ENCODE results near the gene MS4A7.
A peak's percentile ranks its signal among the peaks of the same experiment; 100 is the strongest.
"Not testable (repeated sequence)": the region's sequence is repeated elsewhere in the genome, so short reads cannot be mapped to it uniquely, and the experiment has no call there.

The MS4A7 gene

GRCh38 chr11:60378354-60378753, at the start of gene MS4A7:
TSS of gene MS4A7 (plus strand) at chr11:60378532. CDS start at chr11:60383142, 4,610 bp downstream.
- no peak for DNase-seq (ENCODE audit: low read depth in 3 of 3, low spot score in 1 of 3)

GRCh38 chr11:60332846-60333245, 45.5 kb upstream of the MS4A7 start:
- no peak for DNase-seq (ENCODE audit: low read depth in 3 of 3, low spot score in 1 of 3)

GRCh38 chr11:60334005-60334620, 44.2 kb upstream of the MS4A7 start:
- DNase-seq (ENCODE audit: low read depth in 3 of 3, low spot score in 1 of 3): peak; percentile 6 to 26 (median 9)

- DNase-seq (ENCODE audit: low read depth in 3 of 3, low spot score in 1 of 3): no peak
These were observed 41.5 kb upstream of the MS4A7 start for GRCh38 chr11:60336767-60337391.

- DNase-seq (ENCODE audit: low read depth in 3 of 3, low spot score in 1 of 3): no peak
These were observed 40.3 kb upstream of the MS4A7 start for GRCh38 chr11:60338053-60338452.

GRCh38 chr11:60339356-60339755, 39.0 kb upstream of the MS4A7 start:
- DNase-seq (ENCODE audit: low read depth in 3 of 3, low spot score in 1 of 3): no peak

GRCh38 chr11:60343094-60343704, 35.1 kb upstream of the MS4A7 start:
- DNase-seq (ENCODE audit: low read depth in 3 of 3, low spot score in 1 of 3): no peak

GRCh38 chr11:60344146-60344545, 34.2 kb upstream of the MS4A7 start:
- DNase-seq (ENCODE audit: low read depth in 3 of 3, low spot score in 1 of 3): no peak

- DNase-seq (ENCODE audit: low read depth in 3 of 3, low spot score in 1 of 3): no peak
These were observed 32.8 kb upstream of the MS4A7 start for GRCh38 chr11:60345489-60345888.

GRCh38 chr11:60347084-60347797, 31.1 kb upstream of the MS4A7 start:
- DNase-seq (ENCODE audit: low read depth in 3 of 3, low spot score in 1 of 3): no peak

- DNase-seq (ENCODE audit: low read depth in 3 of 3, low spot score in 1 of 3): no peak
These were observed 30.2 kb upstream of the MS4A7 start for GRCh38 chr11:60348116-60348515.

GRCh38 chr11:60349990-60350389, 28.3 kb upstream of the MS4A7 start:
- no peak for DNase-seq (ENCODE audit: low read depth in 3 of 3, low spot score in 1 of 3)

- no peak for DNase-seq (ENCODE audit: low read depth in 3 of 3, low spot score in 1 of 3)
These were observed 20.6 kb upstream of the MS4A7 start for GRCh38 chr11:60357771-60358170.

- no peak for DNase-seq (ENCODE audit: low read depth in 3 of 3, low spot score in 1 of 3)
These were observed 17.7 kb upstream of the MS4A7 start for GRCh38 chr11:60360621-60361020.

GRCh38 chr11:60362241-60362640, 16.1 kb upstream of the MS4A7 start:
- DNase-seq (ENCODE audit: low read depth in 3 of 3, low spot score in 1 of 3): no peak

- peak in 2 of 3 donors; percentile 12 to 20 for DNase-seq (ENCODE audit: low read depth in 3 of 3, low spot score in 1 of 3)
These were observed 14.5 kb upstream of the MS4A7 start for GRCh38 chr11:60363542-60364470.

- not testable (repeated sequence) for DNase-seq (ENCODE audit: low read depth in 3 of 3, low spot score in 1 of 3)
These were observed 11.9 kb upstream of the MS4A7 start for GRCh38 chr11:60366262-60366904.

GRCh38 chr11:60367009-60367408, 11.3 kb upstream of the MS4A7 start:
- DNase-seq (ENCODE audit: low read depth in 3 of 3, low spot score in 1 of 3): no peak

- no peak for DNase-seq (ENCODE audit: low read depth in 3 of 3, low spot score in 1 of 3)
These were observed 10.4 kb upstream of the MS4A7 start for GRCh38 chr11:60367896-60368295.

- DNase-seq (ENCODE audit: low read depth in 3 of 3, low spot score in 1 of 3): no peak
These were observed 8.0 kb upstream of the MS4A7 start for GRCh38 chr11:60370252-60370810.
